Retina (tissue), 1 donor: ENCODE measurements around the gene CUX1.
"Not testable (repeated sequence)": the region's sequence is repeated elsewhere in the genome, so short reads cannot be mapped to it uniquely, and the experiment has no call there.

Experiments used
- DNase-seq: peaks from one replicate; pipeline ENCODE4 v3.0.0-alpha.2; 2016

CUX1 gene

DNA sequence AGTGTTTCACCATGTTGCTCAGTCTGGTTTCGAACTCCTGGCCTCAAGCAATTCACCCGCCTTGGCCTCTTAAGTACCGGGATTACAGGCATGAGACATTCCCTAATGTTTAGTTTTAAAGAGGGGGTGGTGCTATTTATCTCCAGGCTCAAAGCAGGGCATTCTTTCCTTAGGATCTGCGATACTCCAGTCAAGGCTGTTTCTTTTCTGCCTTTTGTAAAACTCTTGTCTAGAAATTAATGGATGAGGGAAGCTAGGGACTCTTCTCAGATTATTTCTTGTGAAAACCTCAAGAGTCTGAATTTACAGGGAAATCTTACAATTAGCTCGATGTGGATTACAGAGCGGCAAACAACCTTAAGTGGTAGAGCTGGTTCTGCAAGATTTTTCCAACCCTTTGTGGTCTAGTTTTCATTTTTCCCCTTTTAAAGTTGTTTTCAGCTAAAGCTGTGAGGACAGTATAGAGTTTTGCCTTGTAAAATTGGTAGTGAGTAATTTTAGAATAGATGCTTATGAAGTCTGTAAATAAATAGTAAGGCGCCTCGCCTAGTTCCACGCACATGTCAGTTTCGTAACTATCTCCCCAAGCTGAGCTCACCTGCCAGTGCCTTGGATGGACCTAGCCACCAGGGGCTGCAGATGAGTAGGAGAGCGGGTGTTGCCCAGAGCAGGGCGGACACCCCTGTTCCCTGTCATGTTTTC is 53.1 kb downstream of the CUX1 start:
- no peak for DNase-seq

DNA sequence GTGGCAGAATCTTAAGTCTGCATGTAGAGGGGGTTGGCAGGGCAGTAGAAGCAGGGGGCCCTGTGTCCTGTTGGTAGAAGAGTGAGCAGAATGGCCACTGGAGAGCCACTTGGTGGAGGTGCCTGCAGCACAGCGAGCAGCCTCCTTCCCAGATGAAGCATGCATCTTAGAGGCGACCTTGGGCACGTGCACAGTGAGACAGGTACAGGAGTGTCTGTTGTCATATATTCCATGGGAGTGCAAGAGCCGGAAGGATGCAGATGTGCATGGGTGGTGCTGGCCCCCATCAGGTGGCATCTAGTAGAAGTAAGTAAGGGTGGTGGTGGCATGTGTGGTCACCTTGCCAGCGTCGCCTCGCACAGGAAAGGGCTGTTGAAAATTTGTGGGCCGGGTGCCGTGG is 53.9 kb downstream of the CUX1 start:
- no peak for DNase-seq

DNA sequence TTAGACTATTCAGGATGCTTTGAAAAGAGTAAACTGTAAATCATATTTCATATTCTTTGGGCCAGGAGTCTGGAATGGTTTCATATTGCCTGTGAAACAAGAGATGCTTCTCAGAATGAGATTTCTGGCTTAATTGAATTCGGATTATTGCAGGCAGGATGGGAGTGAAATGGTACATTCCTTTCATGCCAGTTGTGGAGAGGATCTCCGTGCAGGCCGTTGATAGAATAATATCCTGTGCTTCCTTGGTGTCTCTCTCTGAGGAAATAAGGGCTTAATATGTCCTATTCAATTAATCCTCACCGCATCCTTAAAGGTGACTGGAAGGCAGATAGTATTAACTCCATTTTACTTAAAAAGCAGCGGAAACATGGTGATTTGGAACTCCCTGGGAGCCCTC is 56.6 kb downstream of the CUX1 start:
- no peak for DNase-seq

DNA sequence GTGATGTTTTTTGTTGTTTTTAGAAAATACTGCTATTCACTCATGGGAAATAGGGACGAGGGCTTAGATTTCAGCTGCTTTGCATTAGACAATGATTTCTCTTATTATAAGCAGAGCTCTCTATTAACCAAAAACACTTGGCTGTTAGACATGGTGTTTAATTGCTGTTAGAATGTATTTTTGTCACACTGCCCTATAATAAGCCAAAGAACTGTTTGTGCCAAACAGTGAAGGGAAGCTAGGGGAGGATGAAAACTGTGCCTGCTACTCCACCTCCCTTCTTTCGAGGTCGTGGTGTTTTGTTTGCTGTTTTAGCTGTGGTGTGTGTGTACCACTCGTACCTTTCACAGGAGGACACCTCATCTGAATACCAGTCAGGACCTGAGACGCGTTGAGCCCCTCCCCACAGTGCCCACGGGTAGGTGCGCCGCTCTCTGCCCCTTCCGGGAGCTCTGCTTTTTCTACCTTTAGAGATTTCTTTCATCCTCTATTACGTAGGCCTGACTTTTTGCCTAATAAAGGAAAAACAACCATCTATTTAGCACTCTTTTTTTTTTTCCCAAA is 57.9 kb downstream of the CUX1 start:
- DNase-seq: no peak

DNA sequence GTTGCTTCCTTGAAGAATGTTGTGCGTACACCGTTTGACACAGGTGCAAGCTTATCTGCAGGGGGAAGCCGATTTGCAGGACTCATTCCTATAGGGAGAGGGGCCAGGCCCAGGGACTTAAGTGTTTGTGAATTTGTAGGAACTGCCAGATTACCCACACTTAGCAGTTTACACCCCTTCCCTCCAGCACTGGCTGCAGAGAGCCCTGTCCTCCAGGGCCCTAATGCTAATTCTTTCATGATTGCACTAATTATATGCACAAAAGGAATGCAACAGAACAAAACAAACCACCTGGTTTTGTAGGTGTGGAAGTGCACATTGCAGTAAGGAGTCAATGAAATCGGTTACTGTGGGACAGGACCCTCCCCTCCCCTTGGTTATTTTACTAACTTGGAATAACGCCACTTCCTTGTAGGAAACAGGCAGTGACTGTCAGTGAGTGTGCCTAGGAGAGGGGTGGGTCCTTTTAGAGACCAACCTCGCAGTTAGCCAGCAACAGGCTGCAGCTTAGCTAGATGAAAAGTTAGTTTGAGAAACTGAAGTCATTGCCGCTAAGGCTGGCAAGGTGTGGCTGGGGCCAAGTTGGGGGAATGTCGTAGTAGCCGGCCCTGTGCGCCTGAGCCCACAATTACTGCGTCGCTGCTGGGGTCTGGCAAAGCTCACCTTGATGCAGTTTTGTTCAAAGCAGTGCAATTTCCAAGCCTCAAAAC is 60.6 kb downstream of the CUX1 start:
- DNase-seq: no peak

DNA sequence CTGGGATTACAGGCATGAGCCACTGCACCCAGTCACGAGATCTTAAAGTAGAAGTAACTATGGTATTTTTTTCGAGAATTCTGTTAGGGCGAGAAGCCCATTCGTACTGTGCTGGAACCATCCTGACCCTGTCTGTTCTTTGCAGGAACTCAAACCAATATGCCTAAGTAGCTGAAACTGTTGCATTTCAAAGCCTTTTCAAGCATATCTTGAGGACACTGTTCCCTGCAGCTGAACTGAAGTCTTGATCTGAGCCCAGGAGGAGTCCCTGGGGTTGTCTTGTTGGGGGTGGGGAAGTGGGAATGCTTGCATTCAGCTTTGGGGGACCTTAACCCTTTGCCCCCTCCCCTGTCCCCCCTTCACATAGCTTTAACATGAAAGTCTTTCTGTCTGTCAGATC is 61.5 kb downstream of the CUX1 start:
- DNase-seq: no peak

DNA sequence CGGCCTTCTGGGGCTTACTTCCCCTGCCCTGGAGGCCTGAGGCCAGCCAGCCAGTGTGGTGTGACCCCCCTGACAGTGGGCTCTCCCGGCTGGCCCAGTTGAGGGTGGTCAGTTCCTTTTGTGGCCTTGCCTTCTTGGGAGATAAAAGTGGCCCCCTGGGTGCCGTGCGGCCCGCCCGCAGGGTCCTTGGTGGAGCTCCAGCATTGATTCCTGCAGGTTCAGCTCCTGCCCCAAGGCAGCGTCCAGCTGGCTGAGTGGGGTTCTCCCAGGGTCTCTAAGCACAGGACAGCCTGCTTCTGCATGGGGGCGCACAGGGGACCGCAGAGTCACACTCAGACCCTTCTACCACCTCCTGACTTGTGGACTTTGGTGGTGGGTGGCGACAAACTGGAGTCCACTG is 62.1 kb downstream of the CUX1 start:
- no peak for DNase-seq

DNA sequence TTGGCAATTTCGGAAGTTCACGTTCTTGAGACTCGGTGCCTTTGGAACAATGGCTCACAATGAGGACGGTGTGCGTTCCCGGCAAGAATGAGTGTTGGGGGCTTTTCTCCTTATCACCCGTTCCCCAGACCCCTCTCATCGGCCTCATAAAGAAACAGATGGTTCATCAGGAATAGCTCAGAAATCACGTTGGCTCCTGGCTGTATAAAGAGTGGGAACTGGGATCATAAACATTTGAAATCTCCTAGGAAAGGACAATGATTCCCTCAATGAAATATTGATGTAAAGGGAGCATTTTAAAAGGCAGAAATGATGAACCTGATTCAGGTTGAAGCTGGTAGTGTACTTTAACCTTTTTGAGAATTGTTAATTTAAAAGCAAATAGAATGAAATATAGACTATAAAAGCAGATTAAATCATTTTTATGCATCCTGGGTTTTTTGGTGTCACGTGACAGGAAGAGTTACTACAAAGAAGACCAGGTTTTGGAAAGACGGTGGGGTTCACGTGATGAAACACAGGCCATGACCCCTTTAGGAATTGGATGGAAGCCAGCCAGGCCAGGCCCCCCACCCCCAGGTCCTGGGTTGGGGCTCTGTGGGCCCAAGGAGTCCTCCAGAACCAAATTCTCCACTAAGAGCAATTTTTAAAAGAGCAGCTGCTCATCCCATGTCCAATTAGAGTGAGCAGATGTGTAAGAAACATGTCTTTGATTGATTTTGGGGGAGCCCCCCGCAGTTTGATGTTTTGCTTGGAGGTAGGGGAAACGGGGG is 63.0 kb downstream of the CUX1 start:
- DNase-seq: no peak

DNA sequence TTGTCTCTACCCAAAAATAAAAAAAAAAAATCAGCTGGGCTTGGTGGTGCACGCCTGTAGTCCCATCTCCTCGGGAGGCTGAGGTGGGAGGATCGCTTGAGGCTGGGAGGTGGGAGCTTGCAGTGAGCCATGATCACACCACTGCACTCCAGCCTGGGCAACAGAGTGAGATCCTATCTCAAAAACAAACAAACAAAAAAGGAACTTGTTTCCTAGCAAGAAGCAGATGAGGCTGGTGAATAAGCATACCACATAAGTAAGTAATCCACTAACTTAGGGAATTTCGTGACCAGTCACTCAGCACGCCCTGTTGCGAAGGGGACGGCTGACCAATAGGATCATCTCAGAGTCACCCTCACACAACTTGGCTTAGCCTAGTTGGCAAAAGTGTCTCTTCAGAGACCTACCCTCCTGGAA is 64.6 kb downstream of the CUX1 start:
- no peak for DNase-seq

DNA sequence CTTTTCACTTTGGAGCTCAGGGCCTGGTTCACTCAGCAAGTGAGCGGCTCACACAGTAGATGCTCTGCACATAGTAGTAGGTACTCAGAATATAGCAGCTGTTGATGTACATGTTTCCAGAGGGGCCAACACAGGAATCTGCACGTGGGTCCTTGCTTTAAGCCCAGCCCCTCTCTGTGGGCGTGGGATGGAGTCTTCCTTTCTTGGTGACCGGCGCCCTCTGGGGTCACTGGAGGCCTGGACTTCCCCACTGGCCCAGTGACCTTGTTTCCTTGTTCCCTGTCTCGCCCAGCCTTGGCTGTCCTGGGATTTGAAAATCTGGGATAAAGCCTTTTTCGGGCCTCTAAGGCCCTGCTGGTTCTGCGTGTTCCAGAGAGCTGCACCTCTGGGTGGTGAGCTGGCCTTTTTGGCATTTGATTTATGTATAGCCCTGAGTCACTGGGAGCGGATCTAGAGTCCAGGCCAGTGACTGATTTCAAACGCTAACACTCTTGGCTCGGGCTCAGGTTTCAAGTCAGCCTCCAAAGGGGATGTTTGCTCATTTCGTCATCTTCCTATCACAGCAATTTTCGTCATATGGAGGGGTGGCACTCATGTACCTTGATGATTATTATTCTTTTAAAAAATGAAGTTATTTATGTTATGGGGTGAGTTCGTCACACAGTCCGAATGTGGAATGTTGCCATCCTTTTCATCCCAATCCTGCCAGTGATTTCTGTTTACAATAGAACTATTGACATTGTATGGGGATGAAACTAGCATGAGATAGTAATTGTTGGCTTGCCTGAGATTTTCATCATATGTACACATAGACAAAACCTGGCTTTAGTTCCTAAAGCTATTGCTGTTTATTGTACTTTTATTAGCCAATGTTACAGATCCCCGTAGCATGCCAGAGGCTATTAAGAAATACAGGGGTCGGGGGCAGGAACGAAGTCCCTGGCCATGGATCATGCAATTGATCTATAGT is 65.5 kb downstream of the CUX1 start:
- DNase-seq: no peak

DNA sequence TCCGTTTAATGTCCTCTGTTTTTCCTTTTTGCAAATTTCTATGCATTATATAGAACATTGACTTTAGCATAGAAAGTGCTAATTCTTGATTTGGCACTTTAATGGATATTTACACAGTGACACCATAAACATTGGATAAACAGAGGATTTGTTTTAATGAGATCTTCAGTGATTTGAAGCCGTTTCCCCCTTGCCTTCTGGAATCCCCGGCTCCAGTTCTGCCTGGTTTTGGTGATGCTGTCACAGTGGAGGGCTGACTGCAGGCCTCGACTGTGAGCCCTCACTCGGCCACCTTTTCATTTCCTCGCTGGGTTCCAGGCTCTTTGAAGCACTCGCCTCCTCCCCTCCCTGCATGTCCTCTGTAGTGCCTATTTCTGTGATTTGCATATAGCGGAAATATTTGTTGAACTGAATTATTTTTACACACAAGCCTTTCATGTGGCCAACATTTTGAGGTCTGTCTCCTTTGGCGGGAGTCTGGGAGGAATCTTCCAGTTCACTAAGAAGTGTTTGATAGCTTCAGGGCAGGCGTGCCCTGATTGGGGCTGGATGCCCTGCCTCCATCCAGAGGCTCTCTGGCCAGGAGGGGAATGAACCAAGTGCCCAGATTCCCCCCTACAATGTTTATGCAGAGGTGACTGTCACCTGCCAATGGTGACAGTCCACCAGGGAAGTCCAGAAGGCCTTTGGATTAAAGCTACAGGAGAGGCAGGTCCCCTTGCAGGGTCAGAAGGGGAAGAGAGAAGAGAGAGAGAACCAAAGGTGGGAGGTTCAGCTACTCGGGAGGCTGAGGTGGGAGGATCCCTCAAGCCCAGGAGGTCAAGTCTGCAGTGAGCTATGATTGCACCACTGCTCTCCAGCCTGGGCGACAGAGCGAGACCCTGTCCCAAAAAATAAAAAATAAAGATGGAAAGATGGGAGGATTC is 67.5 kb downstream of the CUX1 start:
- DNase-seq: no peak

DNA sequence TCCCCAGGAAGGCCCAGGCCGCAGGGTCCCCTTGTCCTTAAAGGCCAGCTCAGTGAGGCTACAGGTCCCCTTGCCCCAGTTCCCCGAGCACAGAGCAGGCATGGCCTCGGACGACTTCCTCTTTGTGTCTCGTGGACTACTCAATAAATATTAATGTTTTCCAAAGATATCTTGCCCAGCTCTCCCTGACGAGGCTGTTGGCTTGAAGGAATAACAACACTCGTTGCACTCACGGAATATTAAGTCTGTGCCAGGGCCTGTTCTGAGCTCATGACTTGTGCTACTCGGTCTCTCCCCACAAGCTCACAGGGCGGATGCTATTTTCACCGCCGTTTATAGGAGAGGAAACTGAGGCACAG is 68.2 kb downstream of the CUX1 start:
- DNase-seq: no peak

DNA sequence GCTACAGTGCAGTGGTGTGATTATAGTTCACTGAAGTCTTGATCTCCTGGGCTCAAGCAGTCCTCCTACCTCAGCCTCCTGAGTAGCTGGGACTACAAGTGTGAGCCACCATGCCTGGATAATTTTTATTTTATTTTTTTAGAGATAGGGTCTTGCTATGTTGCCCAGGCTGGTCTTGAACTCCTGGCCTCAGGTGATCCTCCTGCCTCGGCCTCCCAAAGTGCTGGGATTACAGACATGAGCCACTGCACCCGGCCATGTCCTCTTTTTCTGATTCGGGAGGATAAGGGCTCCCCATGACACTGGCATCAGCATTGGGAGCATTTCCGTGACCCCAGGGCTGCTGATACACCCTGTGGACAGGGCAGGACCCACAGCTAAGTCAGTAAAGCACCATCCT is 69.9 kb downstream of the CUX1 start:
- DNase-seq: not testable (repeated sequence)

DNA sequence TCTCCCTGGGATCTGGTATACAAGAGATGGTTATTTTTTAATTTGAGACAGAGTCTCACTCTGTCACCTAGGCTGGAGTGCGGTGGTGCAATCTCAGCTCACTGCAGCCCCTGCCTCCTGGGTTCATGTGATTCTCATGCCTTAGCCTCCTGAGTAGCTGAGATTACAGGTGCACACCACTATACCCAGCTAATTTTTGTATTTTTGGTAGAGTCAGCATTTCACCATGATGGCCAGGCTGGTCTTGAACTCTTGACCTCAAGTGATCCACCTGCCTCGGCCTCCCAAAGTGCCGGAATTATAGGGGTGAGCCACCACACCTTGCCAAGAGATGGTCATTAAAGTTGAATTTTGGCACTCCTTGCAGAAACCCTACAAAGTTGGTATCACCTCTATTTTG is 71.1 kb downstream of the CUX1 start:
- not testable (repeated sequence) for DNase-seq

DNA sequence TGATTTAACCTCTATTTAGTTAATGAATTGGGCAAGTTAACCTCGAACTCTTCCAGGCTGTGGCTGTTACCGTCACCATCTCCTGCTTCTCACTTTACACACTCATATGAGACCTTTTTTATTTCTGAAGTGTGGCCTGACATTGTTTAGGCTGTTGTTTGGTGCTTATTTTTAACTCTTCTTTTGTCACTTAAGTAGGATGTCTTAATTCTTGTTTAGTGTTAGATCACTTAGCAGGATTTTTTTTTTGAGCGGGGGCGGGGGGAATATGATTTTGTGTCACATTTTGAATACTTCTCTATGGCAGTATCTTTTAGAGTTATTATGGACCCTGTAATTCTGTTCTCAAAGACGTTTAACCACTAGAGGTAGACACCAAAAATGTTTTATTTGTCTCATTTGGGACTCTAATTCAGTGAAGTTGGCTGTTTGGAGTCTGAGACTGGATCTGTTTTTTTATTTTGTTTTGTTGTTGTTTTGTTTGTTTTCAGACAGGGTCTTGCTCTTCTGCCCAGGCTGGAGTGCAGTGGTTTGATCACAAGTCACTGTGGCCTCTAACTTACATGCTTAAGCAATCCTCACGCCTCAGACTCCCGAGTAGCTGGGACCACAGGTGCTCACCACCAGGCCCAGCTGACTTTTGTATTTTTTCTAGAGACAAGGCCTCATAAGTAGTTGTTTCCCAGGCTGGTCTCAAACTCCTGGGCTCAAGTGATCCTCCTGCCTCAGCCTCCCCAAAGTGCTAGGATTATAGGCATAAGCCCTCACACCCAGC is 73.5 kb downstream of the CUX1 start:
- DNase-seq: no peak

DNA sequence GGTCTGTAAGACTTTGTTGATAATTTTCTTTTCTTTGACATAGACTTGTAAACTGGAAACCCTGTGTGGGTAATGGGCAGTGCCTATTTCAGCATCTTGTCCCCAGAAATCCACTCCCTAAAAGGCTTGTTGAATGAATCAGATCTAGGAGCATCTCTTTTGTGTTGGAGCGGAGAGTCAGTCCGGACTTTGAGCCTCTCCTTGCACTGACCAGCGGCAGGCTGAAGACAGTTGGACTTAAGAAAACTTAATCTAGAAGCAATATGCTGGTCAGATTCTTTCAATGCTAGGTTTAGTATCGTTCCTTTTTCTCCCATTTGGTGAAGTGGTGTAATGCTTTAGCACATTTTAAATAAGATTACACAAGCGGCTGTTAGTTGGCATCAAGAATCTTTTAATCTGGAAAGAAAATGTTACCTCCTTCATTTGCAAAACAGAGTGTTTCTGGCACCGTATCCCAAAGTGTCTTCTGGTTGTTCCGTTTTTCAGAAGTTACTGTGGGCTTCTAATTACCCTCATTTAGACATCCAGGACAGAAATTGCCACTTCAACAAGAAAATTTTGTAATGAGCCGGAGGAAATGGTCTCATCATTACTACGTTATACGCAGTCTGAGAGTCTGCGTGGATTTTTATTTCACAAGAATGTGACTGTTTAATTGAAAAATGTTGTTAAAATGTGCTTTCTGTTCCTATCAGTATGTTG is 74.7 kb downstream of the CUX1 start:
- DNase-seq: no peak

DNA sequence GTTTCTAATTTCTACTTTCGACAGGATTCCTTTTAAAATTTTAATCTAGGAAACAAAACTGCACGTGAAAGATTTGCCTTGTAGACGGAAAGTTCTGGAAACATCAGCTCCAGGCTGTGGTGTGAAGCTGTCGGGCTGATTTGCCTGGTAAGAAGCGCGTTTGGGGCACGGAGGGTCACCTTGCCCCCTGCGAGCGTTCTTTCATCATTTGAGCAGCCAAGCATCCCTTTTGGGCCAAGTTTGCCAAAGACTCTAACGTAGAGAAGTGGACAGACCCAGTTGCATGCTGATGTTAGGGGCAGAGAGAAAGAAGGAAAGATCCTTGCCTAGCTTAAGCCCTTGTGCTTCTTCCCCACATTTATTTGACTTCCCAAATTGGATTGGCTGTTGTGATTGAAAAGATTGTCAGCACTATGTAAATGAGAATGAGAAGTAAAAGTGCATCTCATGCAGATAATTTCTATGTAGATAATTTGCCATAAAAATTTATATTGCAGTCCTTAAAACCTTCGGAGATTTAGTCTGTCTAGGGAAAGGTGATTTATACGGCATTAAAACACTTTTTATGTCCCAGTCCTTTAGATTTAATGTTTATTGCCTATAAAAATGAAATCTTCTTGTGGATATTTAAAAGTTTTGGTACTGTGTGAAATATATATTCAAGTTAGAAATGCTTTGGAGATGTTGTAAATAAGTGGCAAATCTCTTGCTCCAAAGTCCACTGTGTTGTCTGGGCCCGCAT is 76.1 kb downstream of the CUX1 start:
- DNase-seq: no peak

DNA sequence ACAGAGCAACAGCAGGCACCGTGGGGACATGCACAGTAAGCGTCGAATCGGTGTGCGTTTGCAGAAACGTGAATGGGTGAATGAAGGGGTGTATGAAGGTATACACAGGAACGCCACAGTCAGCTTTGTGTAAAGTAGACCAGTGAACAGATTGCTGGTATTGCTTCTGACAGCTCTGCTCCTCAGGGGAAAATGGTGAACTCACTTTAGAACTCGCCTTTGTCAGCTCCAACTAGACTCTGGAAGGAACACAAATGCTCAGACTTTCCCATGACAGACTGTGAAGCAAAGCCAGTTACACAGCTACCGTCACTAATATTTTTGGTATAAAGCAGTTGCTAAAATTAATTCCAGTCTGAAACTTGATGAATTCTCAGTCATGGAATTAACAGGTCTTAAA is 78.9 kb downstream of the CUX1 start:
- peak; percentile 80 for DNase-seq

DNA sequence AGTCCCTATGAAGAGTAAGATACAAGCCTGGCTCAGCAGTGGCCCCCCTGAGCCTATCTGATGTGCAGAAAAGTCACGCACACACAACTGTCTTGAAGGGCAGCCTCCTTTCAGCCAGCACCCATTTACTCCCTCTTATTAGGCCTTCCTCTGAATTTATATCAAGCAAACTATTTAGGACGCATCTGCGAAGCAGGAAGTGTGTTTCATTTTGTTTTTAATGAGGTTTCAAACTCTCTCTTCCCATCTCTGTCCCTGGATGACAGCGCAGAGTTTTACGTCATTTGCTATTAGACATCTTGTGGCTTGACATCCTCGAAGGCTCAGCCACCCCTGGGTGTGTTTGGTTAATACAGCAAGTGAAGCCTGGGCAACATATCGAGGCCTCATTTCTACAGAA is 79.5 kb downstream of the CUX1 start:
- peak; percentile 49 for DNase-seq
